Measurements from ENCODE around the gene HEATR9.
"Not testable (repeated sequence)": the region's sequence is repeated elsewhere in the genome, so short reads cannot be mapped to it uniquely, and the experiment has no call there.

The HEATR9 gene

GRCh38 chr17:35868737-35869136 lies at the start of gene HEATR9:
Gene HEATR9 (minus strand): TSS chr17:35868891. CDS start chr17:35868742, 149 bp downstream.
- no peak for DNase-seq

GRCh38 chr17:35917519-35918213 lies 49.0 kb upstream of the HEATR9 start:
- DNase-seq = no peak

DNA sequence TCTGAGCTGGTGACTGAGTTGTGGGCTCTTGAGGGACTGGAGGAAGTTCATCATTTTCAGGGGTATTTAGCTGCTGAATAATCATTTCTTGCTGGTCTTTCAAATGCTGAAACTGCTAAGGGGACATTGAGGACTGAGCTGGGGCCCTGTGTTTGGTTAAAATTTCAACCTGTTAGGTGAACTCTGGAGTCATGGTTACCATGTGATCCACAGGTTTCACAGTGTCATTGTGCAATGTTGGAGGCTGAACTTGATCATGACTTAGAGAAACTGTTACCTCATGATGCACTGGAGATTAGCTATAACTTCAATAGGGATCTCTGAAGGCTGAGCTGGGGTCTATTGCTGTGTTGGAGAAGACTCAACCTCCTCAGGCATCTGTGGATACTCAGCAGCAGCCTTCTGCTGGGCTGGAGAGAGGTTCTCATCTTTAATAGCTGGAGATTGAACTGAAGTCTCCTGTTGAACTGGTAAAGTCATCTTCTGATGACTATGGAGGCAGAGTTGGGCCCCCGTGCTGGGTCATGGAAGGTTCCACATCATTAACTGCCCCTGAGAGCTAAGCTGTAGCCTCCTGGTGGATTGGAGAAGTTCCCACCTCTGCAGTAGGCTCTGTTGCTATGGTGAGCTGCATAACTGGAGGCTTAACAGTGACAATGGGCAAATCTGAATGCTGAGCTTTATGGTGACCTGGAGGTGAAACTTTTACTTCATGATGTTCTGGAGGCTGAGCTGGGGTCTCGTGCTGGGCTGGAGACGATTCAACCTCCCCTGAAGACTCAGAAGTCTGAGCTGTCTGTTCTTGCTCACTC lies 46.7 kb upstream of the HEATR9 start:
- no peak for DNase-seq

DNA sequence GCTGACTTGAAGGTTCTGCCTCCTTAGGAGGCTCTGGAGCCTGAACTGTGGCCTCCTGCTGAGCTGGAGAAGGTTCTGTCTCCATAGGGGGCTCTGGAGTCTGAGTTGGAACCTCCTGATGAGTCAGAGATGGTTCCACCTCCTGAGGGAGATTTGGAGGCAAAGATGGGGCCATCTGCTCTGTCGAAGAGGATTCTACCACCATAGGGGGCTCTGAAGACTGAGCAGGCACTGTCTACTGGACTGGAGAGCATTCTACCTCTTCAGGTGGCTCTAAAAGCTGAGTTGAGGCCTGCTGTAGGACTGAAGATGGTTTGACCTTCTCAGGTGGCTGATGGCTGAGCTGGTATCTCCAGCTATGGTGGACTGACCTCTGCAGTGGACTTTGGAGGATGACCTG lies 45.7 kb upstream of the HEATR9 start:
- no peak for DNase-seq

GRCh38 chr17:35913609-35914008 lies 44.9 kb upstream of the HEATR9 start:
- DNase-seq = no peak

DNA sequence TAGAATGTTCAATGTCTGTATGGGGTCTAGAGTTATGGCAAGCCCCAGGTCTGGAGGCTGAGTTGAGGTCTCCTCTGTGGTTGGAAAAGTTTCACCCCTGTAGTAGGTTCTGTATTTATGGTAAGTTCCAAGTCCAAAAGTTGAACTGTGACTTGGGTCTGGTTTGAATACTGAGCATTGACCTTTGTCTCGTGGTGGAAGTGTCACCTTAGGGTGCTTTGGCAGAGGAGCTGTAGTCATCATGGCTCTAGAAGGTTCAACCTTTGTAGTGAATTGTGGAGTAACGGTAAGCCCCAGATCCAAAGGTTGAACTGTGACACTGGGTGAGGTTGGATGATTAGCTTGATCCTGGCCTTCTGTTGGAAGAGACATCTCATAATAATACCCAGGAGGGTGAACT lies 44.3 kb upstream of the HEATR9 start:
- DNase-seq = no peak

- DNase-seq = no peak
Measured at GRCh38 chr17:35912339-35912912, 43.7 kb upstream of the HEATR9 start.

- no peak for DNase-seq
Measured at GRCh38 chr17:35909408-35909807, 40.7 kb upstream of the HEATR9 start.

DNA sequence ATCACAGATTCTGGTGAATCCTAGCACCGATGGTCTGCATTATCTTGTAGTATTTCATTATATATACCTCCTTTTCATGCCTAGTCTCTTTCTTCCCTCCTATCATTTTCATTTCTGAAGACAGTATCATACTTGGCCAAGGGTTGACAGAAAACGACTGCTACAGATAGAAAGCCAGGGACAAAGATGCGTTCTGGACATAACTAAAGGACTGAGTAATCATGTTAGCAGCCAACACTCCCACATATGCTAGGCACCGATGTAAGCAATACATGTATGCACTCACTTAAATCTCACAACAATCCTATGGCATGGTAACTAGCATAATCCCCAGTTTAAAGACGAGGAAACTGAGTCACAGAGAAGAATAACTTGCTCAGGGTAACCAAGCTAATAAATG lies 39.0 kb upstream of the HEATR9 start:
- no peak for DNase-seq

DNA sequence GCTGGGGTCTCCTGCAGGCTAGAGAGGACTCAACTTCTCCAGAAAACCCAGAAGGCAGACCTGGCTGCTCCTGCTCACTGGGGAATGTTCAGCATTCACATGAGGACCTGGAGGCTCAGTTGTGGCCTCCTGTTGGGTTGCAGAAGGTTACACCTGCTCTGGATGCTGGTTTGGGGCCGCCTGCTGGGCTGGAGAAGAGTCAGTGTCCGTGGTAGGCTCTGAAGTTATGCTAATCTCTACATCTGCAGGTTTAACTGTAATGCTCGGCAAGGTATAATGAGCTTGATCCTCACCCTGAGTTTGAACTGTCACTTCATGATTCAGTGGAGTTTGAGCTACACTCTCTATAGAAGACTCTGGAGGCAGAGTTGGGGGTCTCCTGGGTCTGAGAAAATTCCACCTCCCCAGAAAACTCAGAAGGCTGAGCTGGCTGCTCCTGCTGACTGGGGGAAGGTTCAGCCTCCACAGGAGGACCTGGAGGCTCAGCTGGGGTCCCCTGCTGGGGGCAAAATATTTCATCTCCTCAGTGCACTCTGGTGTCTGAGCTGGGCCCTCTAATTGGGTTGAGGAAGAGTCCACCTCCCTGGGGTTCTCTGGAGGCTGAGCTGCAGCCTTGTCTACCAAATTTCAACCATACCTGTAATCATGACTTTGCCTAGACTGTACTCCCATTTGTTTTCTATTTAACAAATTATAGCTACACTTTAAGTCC lies 38.4 kb upstream of the HEATR9 start:
- DNase-seq = no peak

GRCh38 chr17:35906191-35906925 lies 37.7 kb upstream of the HEATR9 start:
- DNase-seq = no peak

DNA sequence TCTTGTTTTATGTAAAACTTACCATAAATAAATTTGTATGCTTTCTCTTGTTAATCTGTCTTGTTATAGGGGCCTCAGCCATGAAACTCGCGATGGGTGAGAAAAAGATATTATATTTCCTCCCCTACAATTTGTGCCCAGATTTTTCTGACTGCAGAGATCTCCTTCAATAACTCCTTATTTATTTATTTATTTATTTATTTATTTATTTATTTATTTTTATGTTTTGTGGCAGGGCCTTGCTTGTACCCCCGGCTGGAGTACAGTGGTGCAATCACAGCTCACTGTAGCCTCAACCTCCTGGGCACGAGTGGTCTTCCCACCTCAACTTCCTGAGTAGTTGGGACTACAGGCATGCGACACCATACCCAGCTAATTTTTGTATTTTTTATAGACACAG lies 34.8 kb upstream of the HEATR9 start:
- no peak for DNase-seq

GRCh38 chr17:35901631-35902175 lies 33.0 kb upstream of the HEATR9 start:
- DNase-seq = no peak

DNA sequence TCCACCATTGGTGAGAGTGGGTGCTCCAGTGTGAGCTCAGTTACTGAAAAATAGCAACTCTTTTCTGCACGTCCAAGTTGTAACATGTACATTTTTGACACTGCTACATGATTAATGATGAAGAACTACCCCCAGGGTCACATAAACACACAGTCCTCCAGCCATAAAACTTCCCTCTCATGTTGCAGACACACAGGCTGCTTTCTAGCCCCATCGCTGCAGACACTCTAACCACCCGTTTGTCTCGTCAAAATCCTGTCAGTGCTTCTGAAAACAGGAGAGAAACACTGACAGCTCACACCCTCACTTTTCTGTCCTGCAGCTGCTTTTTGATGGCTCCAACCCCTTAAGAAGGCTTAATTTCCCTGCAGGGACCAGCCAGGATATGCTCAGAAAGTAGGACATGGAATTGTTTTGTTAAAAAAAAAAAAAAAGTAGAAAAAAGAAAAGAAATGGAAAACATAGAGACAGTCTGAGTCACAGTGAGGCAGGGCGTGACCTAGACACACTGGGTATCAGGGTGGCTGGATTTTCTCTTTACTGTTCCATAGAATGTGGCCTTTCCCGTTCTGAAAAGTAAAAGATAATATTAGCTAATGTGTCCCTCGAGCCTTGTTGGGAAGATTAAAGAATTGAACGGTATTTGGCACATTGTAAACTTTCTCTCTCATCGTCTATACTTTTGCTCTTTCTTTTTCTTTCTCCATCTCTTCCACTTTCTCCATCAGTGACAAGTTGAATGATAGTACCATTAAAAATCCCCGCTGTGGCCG lies 32.2 kb upstream of the HEATR9 start:
- no peak for DNase-seq

DNA sequence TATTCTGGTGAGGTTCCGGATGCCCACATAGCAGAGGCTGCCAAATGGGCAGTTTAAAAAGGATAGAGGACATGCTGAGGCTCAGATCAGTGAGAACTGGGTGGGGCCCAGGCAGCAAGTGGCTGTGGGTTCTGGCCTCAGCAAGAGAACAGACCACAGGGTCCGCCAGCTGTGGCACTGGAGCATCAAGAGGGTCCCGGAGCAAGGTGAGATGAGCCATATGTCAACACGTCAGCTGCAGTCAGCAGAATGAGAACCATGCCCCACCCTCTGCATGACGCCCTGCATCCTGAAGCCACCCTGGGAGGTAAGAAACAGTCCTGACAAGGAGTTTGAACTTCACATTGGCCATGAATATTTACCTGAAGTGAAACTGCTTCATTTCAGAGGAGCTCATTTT lies 31.6 kb upstream of the HEATR9 start:
- peak; percentile 40 for DNase-seq

DNA sequence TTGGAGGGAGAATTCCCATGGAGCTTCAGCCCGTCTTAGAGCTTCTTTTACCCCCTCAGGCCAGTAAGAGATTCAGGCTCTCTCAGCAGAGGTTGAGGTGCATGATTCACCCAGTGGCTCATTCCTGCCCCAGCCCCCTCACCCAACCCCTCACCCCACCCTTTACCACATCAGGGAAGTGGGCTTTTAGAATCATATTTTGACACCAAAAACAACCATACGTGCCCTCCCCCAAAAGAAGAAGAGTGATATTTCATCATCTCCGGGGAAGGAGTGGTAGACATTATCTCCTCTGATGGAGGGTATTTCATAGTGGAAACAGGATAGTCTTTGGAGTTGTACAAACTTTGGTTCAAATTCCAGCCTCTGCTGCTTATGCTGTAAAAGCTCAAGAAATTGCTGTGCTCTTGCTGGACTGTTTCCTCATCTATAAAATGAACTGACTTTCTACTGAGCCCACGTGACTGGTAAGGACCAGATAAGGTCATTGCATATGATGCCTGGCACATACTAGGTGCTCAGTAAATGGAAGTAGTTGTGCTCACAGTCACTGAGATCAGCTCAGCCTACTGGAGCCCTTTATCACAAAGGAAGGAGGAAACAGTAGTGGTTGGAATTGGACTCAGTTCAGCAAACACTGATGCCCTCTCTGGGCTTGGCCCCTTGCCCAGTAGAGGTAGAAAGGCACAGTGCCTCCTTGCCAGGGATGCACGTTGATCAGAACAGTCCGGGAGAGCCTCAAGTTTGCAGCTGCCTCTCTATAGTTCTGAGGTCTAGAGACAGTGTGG lies 29.8 kb upstream of the HEATR9 start:
- peak; percentile 63 for DNase-seq

- not testable (repeated sequence) for DNase-seq
Measured at GRCh38 chr17:35897772-35898171, 29.1 kb upstream of the HEATR9 start.

GRCh38 chr17:35895636-35896587 lies 27.2 kb upstream of the HEATR9 start:
- peak; percentile 64 for DNase-seq

DNA sequence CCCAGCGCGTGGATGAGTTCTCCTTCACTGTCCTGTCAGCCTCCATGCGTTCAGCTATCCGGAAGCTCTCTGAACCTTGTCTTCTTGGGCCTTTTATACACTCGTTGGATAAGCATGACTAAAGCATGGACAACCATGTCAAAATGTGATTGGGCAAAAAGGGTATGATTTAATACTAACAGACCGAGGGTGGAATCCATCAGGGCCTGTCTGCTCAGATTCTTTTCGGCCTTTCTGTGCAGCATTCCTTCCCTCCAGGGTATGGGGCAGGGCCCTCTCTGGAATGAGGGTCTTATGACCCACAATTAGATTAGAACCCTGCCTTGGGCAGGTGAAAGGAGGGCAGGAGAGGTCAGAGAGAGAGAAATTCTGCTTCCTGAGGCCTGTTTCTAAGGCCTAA lies 25.5 kb upstream of the HEATR9 start:
- DNase-seq = no peak

DNA sequence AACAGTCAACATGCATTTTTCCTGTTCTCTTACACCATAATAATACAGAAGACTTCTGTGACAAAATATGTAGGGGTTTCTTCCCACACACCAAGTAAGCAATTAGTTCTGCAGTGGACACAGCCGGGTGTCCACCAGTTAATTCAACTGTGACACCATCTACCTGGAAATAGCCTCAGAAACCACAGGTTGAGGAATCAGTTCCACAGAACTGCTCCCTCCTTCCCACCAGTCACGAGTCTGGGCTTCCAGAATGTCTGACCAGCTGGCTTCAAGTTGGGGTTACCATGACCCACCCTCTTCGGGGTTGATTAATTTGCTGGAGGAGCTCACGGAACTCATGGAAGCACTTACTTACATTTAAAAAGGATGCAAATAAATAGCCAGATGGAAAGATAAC lies 25.1 kb upstream of the HEATR9 start:
- no peak for DNase-seq
